Adrenal gland (tissue), 12 donors: ENCODE results near the gene MCM3AP. TPM values are rescaled to one million over a fixed set of nuclear protein-coding genes. Genes with fewer than 3 reads are reported as not detected.

ENCODE experiments used
- DNase-seq, 7 donors: peaks; one replicate each; pipeline ENCODE4 v3.0.0-alpha.2; 2019 to 2020
- H3K27ac ChIP-seq, 5 donors: fragments of 200-600 bp; sonication (generic) in 4 of 5; 1 replicate in 3 of 5; 2 replicates in 2 of 5; pipeline versions ENCODE4 v1.5.1 to v1.8.0; 2016 to 2020; ENCODE audit warnings: mild to moderate bottlenecking in 1 of 5
- H3K27me3 ChIP-seq: fragments of 200-600 bp; 2 replicates; pipeline ENCODE4 v1.8.0; 2021
- H3K36me3 ChIP-seq, 2 donors: fragments of 200-600 bp; replicated peaks in 1 of 2; 1 replicate in 1 of 2; 2 replicates in 1 of 2; pipeline versions ENCODE4 v1.5.1 to v1.8.0; 2018 to 2022
- H3K4me1 ChIP-seq, 2 donors: fragments of 200-600 bp; replicated peaks in 1 of 2; 1 replicate in 1 of 2; 2 replicates in 1 of 2; pipeline versions ENCODE4 v1.5.1 to v1.8.0; 2018 to 2021
- H3K4me3 ChIP-seq, 4 donors: fragments of 200-600 bp; sonication (generic) in 3 of 4; one replicate each; pipeline ENCODE4 v1.5.1; 2016 to 2018
- H3K9me3 ChIP-seq, 3 donors: fragments of 200-600 bp; sonication (generic) in 1 of 3; replicated peaks in 1 of 3; 1 replicate in 2 of 3; 2 replicates in 1 of 3; pipeline versions ENCODE4 v1.5.1 to v1.8.0; 2016 to 2021
- CTCF ChIP-seq, 6 experiments: fragments of 450-650 bp in 4 of 6; fragments of 200-600 bp in 2 of 6; sonication (generic) in 1 of 6; IDR thresholded peaks; 1 replicate in 5 of 6; 2 replicates in 1 of 6; pipeline versions ENCODE4 v1.5.1 to v1.8.0; 2016 to 2021; ENCODE audit warnings: antibody characterized with exemption in 6 of 6, mild to moderate bottlenecking in 2 of 6, moderate library complexity in 1 of 6
- POLR2A ChIP-seq, 2 donors: fragments of 450-650 bp; IDR thresholded peaks; one replicate each; pipeline ENCODE4 v1.6.1; 2017; ENCODE audit warnings: antibody characterized with exemption in 2 of 2, mild to moderate bottlenecking in 2 of 2, moderate library complexity in 1 of 2
- WGBS, 4 donors: extraction: QIAGEN DNeasy Blood & Tissue Kit in 2 of 4; methylation state at CpG; one replicate each; pipeline versions ENCODE4 v1.1.5 to v1.1.7; 2013 to 2017; 5-methylcytosine and 5-hydroxymethylcytosine counted together
- intact Hi-C, 2 donors: fragments of 100-400 bp; cut with DNase I; formaldehyde crosslinking; loops; one replicate each; pipeline versions ENCODE4 v1.14.1 to v1.15.0; 2022 to 2023
- polyA plus RNA-seq, 3 donors: library from polyadenylated mRNA; stranded (reverse); fragments of 200-250 nt in 2 of 3; fragments of 350-450 nt in 1 of 3; fragmentation: Illumina TruSeq in 1 of 3; extraction: RNeasy Lipid Tissue Mini Kit (QIAGEN cat#74804) in 1 of 3; gene quantifications; one replicate each; pipeline ENCODE4 v1.2.3, GENCODE V29; 2013 to 2014
- total RNA-seq, 9 donors: library from RNA; depleted of rRNA in 4 of 9; stranded (reverse); fragments of >200 nt in 4 of 9; fragments of 120-200 nt in 1 of 9; fragmentation: NEBNext Ultra II Directional in 1 of 9; extraction: Animal tissue kit (Norgen Biotek cat#: 25700) in 1 of 9; gene quantifications; one replicate each; pipeline versions ENCODE4 v1.1.0 to v1.2.4, GENCODE V29; 2013 to 2023
- donor health status: healthy with polysubstance abuse.
- donor health status: Bipolar disorder and iron deficiency.
- donor health status: DM: yes; HTN: yes; CAD: no.
- donor health status: DM: no; HTN: no; CAD: no.
- donor health status: DM: no; HTN: no; CAD: no.
- donor health status: DM: yes; HTN: yes; CAD: no.

Gene MCM3AP
- total and polyA plus RNA-seq, 12 donors = 34.8 to 89.4 (median 70.1) TPM

- WGBS, 4 donors = 81 to 100% (median 90%) methylated on average over 1 of the region's 1 CpG
- H3K4me3 ChIP-seq = peak overlapping the region in 1 of 4 donors; percentile 83
- peaks cover 18 to 51% of the 10 kb centered on the region in 2 donors for H3K4me1 ChIP-seq
Measured at GRCh38 chr21:46284733-46285132, 678 bp downstream of the MCM3AP start.

GRCh38 chr21:46284077-46284644 lies 1.2 kb downstream of the MCM3AP start:
- Histone ChIP-seq H3K36me3 (peaks cover 0 to 49% of the 10 kb centered on the region in 2 donors), H3K4me1 (peaks cover 18 to 51% of the 10 kb centered on the region in 2 donors), H3K27ac (peak overlapping the region in 1 of 5 donors; percentile 96), H3K27me3 (no peaks in the 10 kb centered on the region), H3K4me3 (peak overlapping the region in 1 of 4 donors; percentile 20), H3K9me3 (no peaks in the 10 kb centered on the region)
- TF ChIP-seq CTCF (IDR thresholded peaks at IDR 0.05) = no peak
- TF ChIP-seq POLR2A (IDR thresholded peaks at IDR 0.05) = no peak
- 64 to 77% (median 70%) methylated on average over 11 to 15 of the region's 15 CpGs for WGBS, 4 donors
- no peak for DNase-seq
- intact Hi-C loops = no loop called here

More at GRCh38 chr21:46284733-46285132, 678 bp downstream of the MCM3AP start:
- Histone ChIP-seq H3K27ac (peak overlapping the region in 1 of 5 donors; percentile 96), H3K27me3 (no peaks in the 10 kb centered on the region), H3K9me3 (no peaks in the 10 kb centered on the region), H3K36me3 (peaks cover 0 to 44% of the 10 kb centered on the region in 2 donors)
- intact Hi-C loops = no loop called here
- TF ChIP-seq CTCF (IDR thresholded peaks at IDR 0.05) (no peak), POLR2A (IDR thresholded peaks at IDR 0.05) (no peak)
- no peak for DNase-seq

- Histone ChIP-seq H3K27ac (no peak overlapping the region), H3K9me3 (no peaks in the 10 kb centered on the region), H3K36me3 (peaks cover 0 to 99% of the 10 kb centered on the region in 2 donors), H3K4me1 (no peaks in the 10 kb centered on the region), H3K27me3 (no peaks in the 10 kb centered on the region), H3K4me3 (no peak overlapping the region)
- DNase-seq = no peak
- WGBS, 4 donors = 91 to 94% (median 93%) methylated on average over 11 of the region's 11 CpGs
- TF ChIP-seq POLR2A (IDR thresholded peaks at IDR 0.05) (no peak), CTCF (IDR thresholded peaks at IDR 0.05) (no peak)
- intact Hi-C loops = no loop called here
Measured at GRCh38 chr21:46274797-46275390, 10.5 kb downstream of the MCM3AP start.

GRCh38 chr21:46273341-46273740 lies 12.1 kb downstream of the MCM3AP start:
- intact Hi-C loops = no loop called here
- no peak for DNase-seq

More at GRCh38 chr21:46273341-46273740, 12.1 kb downstream of the MCM3AP start:
- H3K9me3 ChIP-seq = no peaks in the 10 kb centered on the region
- H3K4me1 ChIP-seq = no peaks in the 10 kb centered on the region
- no peaks in the 10 kb centered on the region for H3K27me3 ChIP-seq
- TF ChIP-seq POLR2A (IDR thresholded peaks at IDR 0.05) = no peak
- no peak for TF ChIP-seq CTCF (IDR thresholded peaks at IDR 0.05)
- H3K4me3 ChIP-seq = no peak overlapping the region
- no peak overlapping the region for H3K27ac ChIP-seq
- peaks cover 0 to 99% of the 10 kb centered on the region in 2 donors for H3K36me3 ChIP-seq
- 89 to 96% (median 94%) methylated on average over 14 of the region's 14 CpGs for WGBS, 4 donors
